Measurements from ENCODE around the gene POLE2. TPM values are rescaled to one million over a fixed set of nuclear protein-coding genes. Genes with fewer than 3 reads are reported as not detected.

POLE2 gene
- total and polyA plus RNA-seq, 2 of the 13 experiments (the other 11 are each of a cell fraction or from before 2014, with no cell fraction given): 16.6 to 37.0 TPM

- peak; percentile 74; the same call in 1 of the 2 replicates for TF ChIP-seq ZBED4 (CRISPR knock-in tag; IDR thresholded peaks at IDR 0.05; ENCODE audit: borderline replicate concordance)
- no peak for TF ChIP-seq ZNF503 (CRISPR knock-in tag; IDR thresholded peaks at IDR 0.05)
- TF ChIP-seq NFYC (CRISPR knock-in tag; IDR thresholded peaks at IDR 0.05): no peak
- no peak for TF ChIP-seq RFX5 (IDR thresholded peaks at IDR 0.05; ENCODE audit: low read depth, low read length)
- TF ChIP-seq TOE1 (CRISPR knock-in tag; IDR thresholded peaks at IDR 0.05): no peak
- no peak for TF ChIP-seq ZBTB46 (CRISPR knock-in tag; IDR thresholded peaks at IDR 0.05; ENCODE audit: borderline replicate concordance)
- TF ChIP-seq ESRRA (CRISPR knock-in tag; IDR thresholded peaks at IDR 0.05; ENCODE audit: low read depth): no peak
- TF ChIP-seq TSC22D2 (CRISPR knock-in tag; IDR thresholded peaks at IDR 0.05; ENCODE audit: borderline replicate concordance): no peak
- 0 out of 2 replicates have a peak, but pooled peaks have one; percentile 49 for TF ChIP-seq NFATC3 (CRISPR knock-in tag; IDR thresholded peaks at IDR 0.05)
- TF ChIP-seq ISX (CRISPR knock-in tag; conservative IDR thresholded peaks at IDR 0.05): 0 out of 2 replicates have a peak, but pooled peaks have one; percentile 54
- no peak for TF ChIP-seq ZNF292 (CRISPR knock-in tag; IDR thresholded peaks at IDR 0.05; ENCODE audit: borderline replicate concordance, low read depth)
- TF ChIP-seq, protein P1, sequence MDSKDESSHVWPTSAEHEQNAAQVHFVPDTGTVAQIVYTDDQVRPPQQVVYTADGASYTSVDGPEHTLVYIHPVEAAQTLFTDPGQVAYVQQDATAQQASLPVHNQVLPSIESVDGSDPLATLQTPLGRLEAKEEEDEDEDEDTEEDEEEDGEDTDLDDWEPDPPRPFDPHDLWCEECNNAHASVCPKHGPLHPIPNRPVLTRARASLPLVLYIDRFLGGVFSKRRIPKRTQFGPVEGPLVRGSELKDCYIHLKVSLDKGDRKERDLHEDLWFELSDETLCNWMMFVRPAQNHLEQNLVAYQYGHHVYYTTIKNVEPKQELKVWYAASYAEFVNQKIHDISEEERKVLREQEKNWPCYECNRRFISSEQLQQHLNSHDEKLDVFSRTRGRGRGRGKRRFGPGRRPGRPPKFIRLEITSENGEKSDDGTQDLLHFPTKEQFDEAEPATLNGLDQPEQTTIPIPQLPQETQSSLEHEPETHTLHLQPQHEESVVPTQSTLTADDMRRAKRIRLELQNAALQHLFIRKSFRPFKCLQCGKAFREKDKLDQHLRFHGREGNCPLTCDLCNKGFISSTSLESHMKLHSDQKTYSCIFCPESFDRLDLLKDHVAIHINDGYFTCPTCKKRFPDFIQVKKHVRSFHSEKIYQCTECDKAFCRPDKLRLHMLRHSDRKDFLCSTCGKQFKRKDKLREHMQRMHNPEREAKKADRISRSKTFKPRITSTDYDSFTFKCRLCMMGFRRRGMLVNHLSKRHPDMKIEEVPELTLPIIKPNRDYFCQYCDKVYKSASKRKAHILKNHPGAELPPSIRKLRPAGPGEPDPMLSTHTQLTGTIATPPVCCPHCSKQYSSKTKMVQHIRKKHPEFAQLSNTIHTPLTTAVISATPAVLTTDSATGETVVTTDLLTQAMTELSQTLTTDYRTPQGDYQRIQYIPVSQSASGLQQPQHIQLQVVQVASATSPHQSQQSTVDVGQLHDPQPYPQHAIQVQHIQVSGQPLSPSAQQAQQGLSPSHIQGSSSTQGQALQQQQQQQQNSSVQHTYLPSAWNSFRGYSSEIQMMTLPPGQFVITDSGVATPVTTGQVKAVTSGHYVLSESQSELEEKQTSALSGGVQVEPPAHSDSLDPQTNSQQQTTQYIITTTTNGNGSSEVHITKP (CRISPR knock-in tag; IDR thresholded peaks at IDR 0.05; ENCODE audit: low read depth): no peak
- TF ChIP-seq ZNF615 (CRISPR knock-in tag; IDR thresholded peaks at IDR 0.05; ENCODE audit: borderline replicate concordance): no peak
- no peak for TF ChIP-seq GMEB1 (CRISPR knock-in tag; IDR thresholded peaks at IDR 0.05; ENCODE audit: borderline replicate concordance)
- TF ChIP-seq ZC3H13 (CRISPR knock-in tag; IDR thresholded peaks at IDR 0.05): peak; percentile 56; the same call in 1 of the 2 replicates
Measured at GRCh38 chr14:49621114-49621881, 66.7 kb downstream of the POLE2 start (continued).
